Measurements from ENCODE around the gene LIPA. TPM values are rescaled to one million over a fixed set of nuclear protein-coding genes. Genes with fewer than 3 reads are reported as not detected.
A peak's percentile ranks its signal among the peaks of the same experiment; 100 is the strongest.
"Not testable (repeated sequence)": the region's sequence is repeated elsewhere in the genome, so short reads cannot be mapped to it uniquely, and the experiment has no call there.

LIPA gene
- total RNA-seq: 37.2 TPM

DNA sequence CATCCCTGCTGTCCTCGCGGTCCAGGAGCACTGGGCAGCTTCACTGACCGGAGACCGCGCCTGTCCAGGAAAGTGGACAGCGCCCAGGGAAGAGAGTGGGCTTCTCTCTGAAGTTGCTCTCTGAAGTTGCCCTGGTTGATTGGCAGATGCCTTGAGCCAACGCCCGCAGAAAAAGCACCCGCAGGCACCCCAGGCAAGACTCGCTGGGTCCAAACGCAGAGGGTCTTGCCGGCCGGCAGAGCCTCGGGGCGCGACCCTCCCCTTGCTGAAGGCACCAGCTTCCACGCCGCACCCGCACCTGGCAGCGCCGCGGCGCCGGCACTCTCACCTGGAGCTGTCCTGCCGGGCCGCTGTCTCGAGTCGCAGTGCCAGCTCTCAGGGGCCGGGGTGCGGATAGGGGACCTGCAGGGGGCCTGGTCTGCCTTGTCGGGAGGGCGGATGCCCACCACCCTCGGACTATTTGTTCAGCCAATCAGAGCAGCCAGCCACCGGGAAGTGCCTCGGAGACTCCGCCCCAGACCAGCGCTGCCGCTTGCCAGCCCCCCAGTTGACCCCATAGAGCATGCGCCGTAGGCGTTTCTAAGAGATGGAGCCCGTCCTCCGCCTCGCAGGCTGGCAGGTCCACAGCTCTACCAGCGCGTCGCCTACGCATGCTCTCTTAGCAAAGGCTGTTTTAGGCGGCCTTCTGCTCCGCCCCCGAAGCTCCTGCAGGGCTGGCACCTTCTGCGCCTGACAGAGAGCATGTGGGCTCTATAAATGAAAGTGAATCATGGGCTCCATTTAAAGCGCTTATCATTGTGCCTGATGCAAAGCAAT lies at the start of gene LIPA:
LIPA (minus strand) TSS at position 367 of the 816 bp plus-strand sequence. CDS start 4,127 bp downstream, outside the sequence.
- DNase-seq (ENCODE audit: low read depth in 2 of 3, low spot score in 2 of 3): peak; percentile 83 to 99 (median 99)

- DNase-seq (ENCODE audit: low read depth in 2 of 3, low spot score in 2 of 3): peak; percentile 14 to 82 (median 61)
These were observed 49.7 kb upstream of the LIPA start for GRCh38 chr10:89301232-89301631.

- no peak for DNase-seq (ENCODE audit: low read depth in 2 of 3, low spot score in 2 of 3)
These were observed 47.5 kb upstream of the LIPA start for GRCh38 chr10:89299031-89299430.

DNA sequence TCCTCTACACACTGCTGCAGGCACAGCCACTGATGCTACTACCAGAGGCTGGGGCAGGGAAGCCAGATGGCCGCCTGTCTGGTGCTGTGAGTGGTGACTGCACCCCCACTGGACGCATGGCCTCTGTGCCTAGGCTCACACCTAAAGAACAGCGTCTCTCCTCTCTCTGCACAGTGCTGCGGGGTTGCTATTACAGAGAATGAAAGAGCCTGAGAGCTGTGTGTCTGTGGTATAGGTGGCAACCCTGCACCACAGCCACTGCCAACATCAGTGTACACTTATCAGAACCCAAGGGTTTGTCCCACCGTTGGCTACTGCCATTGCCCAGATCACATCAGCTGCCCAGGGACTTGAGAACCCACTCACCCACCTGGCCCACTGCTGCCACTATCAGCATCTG lies 46.2 kb upstream of the LIPA start:
- DNase-seq (ENCODE audit: low read depth in 2 of 3, low spot score in 2 of 3): no peak

GRCh38 chr10:89297356-89297755 lies 45.8 kb upstream of the LIPA start:
- DNase-seq (ENCODE audit: low read depth in 2 of 3, low spot score in 2 of 3): no peak

DNA sequence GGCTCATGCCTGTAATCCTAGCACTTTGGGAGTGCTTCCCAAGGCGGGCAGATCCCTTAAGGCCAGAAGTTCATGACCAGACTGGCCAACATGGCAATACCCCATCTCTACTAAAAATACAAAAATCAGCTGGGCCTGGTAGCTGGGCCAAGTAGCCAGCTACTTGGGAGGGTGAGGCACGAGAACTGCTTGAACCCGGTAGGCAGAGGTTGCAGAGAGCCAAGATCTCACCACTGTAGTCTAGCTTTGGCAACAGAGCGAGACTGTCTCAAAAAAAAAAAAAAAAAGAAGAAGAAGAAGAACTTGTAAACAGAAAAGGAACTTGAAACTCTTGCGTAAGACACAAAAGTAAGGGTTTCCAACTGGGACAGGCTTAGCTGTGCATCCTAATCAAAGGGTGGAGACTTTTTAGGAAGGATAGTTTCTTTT lies 44.7 kb upstream of the LIPA start:
- DNase-seq (ENCODE audit: low read depth in 2 of 3, low spot score in 2 of 3): peak in 1 of 3 donors; percentile 42

- DNase-seq (ENCODE audit: low read depth in 2 of 3, low spot score in 2 of 3): no peak
These were observed 44.0 kb upstream of the LIPA start for GRCh38 chr10:89295597-89295996.

DNA sequence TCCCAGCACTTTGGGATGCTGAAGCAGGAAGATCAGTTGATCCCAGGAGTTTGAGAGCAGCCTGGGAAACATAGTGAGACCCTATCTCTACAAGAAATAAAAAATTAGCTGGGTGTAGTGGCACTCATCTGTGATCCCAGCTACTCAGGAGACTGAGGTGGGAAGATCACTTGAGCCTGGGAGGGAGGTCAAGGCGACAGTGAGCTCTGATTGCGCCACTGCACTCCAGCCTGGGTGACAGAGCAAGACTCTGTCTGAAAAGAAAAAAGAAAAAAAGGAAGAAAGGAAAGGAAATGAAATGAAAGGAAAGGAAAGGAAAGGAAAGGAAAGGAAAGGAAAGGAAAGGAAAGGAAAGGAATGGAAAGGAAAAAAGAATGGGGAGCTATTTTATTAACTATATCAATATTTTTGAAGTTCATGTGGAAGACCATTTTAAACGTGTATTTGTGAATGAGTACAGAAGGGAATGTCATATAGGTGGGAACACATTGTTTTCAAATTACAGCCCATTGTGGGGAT lies 43.2 kb upstream of the LIPA start:
- no peak for DNase-seq (ENCODE audit: low read depth in 2 of 3, low spot score in 2 of 3)

DNA sequence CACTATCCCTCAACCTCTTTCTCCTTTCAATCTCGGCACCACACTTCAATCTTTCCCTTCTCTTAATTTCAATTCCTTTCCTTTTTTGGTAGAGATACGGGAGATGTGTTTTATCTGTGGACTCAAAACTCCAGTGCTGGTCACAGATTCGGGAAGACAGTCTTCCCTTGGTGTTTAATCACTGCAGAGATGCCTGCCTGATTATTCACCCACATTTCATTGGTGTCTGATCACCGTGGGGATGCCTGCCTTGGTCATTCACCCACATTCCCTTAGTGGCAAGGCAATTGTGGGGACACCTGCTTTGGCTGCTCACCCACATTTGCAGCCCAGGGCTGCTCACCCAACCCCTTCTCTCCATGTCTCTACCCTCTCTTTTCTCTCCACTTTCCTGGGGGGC lies 33.7 kb upstream of the LIPA start:
- DNase-seq (ENCODE audit: low read depth in 2 of 3, low spot score in 2 of 3): not testable (repeated sequence)

GRCh38 chr10:89284711-89285110 lies 33.1 kb upstream of the LIPA start:
- not testable (repeated sequence) for DNase-seq (ENCODE audit: low read depth in 2 of 3, low spot score in 2 of 3)

GRCh38 chr10:89283936-89284475 lies 32.4 kb upstream of the LIPA start:
- no peak for DNase-seq (ENCODE audit: low read depth in 2 of 3, low spot score in 2 of 3)

DNA sequence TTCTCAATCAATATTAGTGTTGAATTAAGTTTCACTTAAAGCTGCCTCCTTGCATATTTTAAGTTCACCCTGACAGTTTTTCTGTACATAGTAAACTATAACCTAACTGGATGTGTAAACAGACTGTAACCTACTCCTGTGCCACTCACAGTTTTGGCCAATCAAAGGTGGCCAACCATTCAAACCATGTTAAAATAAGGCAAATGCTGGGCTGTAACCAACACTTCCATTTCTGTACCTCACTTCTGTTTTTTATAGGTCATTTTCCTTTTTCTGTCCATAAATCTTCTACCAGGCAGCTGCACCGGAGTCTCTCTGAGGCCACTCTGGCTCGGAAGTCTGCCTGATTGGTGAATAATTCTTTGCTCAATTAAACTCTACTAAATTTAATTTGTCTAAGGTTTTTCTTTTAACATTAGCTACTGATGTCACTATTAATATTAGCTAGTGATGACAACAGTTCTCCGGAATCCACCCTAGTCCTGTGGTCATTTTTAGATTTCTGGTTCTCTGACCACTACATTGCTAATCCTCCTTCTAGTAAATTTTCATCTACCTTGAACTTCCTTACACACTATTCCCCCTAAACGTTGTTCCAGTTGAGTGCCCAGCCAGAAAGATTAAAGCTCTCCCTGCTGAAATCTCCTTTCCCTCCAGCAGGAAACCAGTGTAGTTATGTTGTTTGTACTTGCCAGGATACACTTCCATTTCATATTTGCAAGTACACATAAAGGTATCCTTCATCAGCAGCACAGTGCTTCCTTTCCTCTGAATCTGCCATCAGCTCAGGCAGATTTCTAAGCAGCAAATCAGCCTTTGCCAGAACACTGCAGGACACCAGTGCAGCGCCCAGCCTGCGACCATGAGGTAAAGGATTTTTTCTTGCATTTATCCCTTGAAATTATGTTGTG lies 31.7 kb upstream of the LIPA start:
- peak in 1 of 3 donors; percentile 40 for DNase-seq (ENCODE audit: low read depth in 2 of 3, low spot score in 2 of 3)

GRCh38 chr10:89281606-89282395 lies 30.2 kb upstream of the LIPA start:
- no peak for DNase-seq (ENCODE audit: low read depth in 2 of 3, low spot score in 2 of 3)

DNA sequence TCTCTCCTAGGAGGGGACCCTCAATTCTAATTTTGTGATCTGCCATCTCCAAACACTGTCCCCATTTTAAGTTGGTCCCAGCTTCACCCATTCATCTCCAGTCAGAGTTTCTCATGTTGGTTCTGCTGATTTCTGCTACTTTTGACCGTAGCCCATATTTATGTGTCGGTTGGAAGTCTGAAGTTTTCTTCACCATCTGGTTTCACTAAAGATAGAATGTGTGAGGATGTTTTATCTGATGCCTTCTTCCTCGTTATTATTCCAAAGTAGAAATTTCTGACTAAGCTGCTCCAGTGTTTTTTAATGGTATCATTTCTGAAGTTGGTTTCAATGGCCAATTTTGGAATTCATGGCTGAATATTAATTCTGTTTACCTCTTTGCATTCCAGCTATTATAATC lies 28.9 kb upstream of the LIPA start:
- no peak for DNase-seq (ENCODE audit: low read depth in 2 of 3, low spot score in 2 of 3)

DNA sequence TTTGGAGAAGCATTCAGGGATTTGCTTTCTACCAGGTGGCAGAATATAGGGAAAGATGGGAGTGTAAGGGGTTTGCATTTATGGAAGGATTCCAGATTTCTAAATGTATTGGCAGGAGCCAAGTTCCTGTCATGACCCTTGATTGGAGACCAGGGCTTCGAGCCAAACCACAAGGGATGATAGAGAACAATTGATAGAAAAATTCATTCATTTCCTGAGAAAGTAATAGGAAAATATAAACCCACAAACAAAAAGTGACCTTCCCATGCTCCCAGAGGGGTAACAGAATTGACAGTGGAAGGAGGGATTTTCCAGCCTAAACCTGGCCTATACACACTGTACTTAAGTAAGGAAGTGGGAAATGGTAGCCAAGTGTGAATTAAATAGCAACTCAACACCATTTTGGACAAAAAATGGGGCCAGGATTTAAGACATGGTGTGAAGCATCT lies 27.9 kb upstream of the LIPA start:
- no peak for DNase-seq (ENCODE audit: low read depth in 2 of 3, low spot score in 2 of 3)

- no peak for DNase-seq (ENCODE audit: low read depth in 2 of 3, low spot score in 2 of 3)
These were observed 27.4 kb upstream of the LIPA start for GRCh38 chr10:89278900-89279392.

DNA sequence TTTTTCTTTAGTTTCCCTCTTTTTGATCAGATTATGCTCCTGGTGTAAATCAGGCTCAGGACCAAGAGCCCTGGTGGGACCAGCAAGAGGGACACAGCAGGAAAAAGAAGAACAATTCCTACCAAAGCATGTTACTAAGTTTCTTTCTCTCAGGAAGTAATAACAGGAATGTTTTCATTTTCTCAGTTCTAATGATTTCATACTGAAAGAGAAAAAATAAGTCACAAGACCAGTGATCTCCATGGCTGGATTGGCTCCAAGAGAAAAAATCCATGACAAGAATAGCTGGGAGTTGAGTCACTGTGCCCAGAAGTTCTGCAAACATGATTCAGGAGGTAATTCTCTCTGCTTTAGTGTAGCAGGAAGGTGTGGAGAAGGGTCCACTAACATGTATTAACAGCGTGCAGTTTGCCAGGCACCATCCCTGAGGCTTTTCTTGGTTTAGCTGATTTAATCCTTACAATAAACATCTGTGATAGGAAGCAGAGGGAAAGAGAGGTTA lies 26.5 kb upstream of the LIPA start:
- DNase-seq (ENCODE audit: low read depth in 2 of 3, low spot score in 2 of 3): no peak

GRCh38 chr10:89275383-89275782 lies 23.8 kb upstream of the LIPA start:
- DNase-seq (ENCODE audit: low read depth in 2 of 3, low spot score in 2 of 3): no peak

DNA sequence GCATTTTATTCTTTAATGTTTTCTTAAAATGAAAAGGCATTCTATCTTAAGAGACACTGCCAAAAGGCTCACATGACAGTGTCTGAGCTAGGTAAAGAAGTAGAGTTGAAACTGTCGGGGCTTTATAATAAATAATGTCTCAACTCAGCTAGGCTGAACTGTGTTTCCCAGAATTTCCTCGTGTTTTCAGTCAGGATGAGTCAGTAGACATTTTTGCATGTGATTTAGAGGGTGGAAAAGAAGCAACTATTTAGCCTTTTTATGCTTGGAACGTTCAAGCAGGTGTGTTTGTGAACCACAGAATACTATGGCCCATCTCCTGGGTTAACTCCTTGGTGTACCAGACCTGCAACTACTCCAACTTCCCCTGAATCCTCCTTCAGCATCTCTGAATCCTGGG lies 23.4 kb upstream of the LIPA start:
- DNase-seq (ENCODE audit: low read depth in 2 of 3, low spot score in 2 of 3): no peak

DNA sequence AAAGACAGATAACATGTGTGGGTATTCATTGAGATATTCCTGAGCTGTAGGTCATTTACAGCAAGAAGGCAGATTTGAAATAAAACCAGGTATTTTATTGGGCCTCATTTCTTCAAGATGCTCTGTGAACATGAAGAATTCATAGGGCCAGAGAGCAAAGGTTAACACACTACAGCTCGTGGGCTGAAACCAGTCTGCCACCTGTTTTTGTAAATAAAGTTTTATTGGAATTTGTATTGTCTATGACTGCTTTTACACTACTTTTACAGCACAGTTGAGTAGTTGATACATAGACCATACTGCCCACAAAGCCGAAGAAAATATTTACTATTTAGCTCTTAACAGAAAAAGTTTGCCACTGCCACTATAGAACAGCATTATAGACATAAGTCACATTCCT lies 22.1 kb upstream of the LIPA start:
- no peak for DNase-seq (ENCODE audit: low read depth in 2 of 3, low spot score in 2 of 3)
